WTC11 (cell line): Measurements from ENCODE around the gene PPP3CA. TPM values are rescaled to one million over a fixed set of nuclear protein-coding genes. Genes with fewer than 3 reads are reported as not detected.

Experiments
- ATAC-seq: fragments of 200-7000 bp; cut with Tn5 transposase; 2 replicates; pipeline ENCODE4 v1.10.0; 2021; ENCODE audit warnings: mild to moderate bottlenecking, moderate library complexity
- CTCF ChIA-PET: fragments of 300-600 bp; sonication (Branson Sonifier 250); formaldehyde crosslinking; loops from one replicate; lab custom pipeline; 2021; ENCODE audit warnings: antibody characterized with exemption; lab: Charles Lee
- POLR2A ChIA-PET: fragments of 350-600 bp; sonication (Branson Sonifier 250); formaldehyde crosslinking; loops from one replicate; lab custom pipeline; 2021; ENCODE audit warnings: antibody characterized with exemption; lab: Charles Lee
- DNase-seq: peaks from one replicate; pipeline ENCODE4 v3.0.0; 2021; ENCODE audit warnings: low spot score
- H3K27ac Mint-ChIP-seq: 2 replicates; pipeline ENCODE4 v1.8.0; 2021; ENCODE audit warnings: mixed read lengths
- H3K27me3 Mint-ChIP-seq: 2 replicates; pipeline ENCODE4 v1.8.0; 2021; ENCODE audit warnings: low read depth, mild to moderate bottlenecking, moderate library complexity, mixed read lengths
- H3K36me3 Mint-ChIP-seq: 2 replicates; pipeline ENCODE4 v1.8.0; 2021; ENCODE audit warnings: mixed read lengths
- H3K4me1 Mint-ChIP-seq: 2 replicates; pipeline ENCODE4 v1.8.0; 2022; ENCODE audit warnings: mixed read lengths
- H3K4me3 Mint-ChIP-seq: 2 replicates; pipeline ENCODE4 v1.8.0; 2021; ENCODE audit warnings: mild to moderate bottlenecking, moderate library complexity, mixed read lengths
- H3K9me3 Mint-ChIP-seq: 2 replicates; pipeline ENCODE4 v1.8.0; 2021; ENCODE audit warnings: mixed read lengths
- AR ChIP-seq: fragments of 250-450 bp; sonication (Bioruptor Pico); IDR thresholded peaks from 2 replicates; pipeline ENCODE4 v1.9.0; 2021; ENCODE audit warnings: mild to moderate bottlenecking
- ESRRA ChIP-seq: sonication (generic); formaldehyde crosslinking; IDR thresholded peaks from 2 replicates; pipeline ENCODE4 v1.8.1; 2022; ENCODE audit warnings: mild to moderate bottlenecking, missing genetic modification reagents, borderline replicate concordance
- ETV6 ChIP-seq: sonication (generic); formaldehyde crosslinking; IDR thresholded peaks from 2 replicates; pipeline ENCODE4 v1.8.1; 2022; ENCODE audit warnings: mild to moderate bottlenecking, missing genetic modification reagents
- GABPB1 ChIP-seq: sonication (generic); formaldehyde crosslinking; IDR thresholded peaks from 2 replicates; pipeline ENCODE4 v1.8.1; 2023; ENCODE audit warnings: mild to moderate bottlenecking, missing genetic modification reagents
- MLX ChIP-seq: sonication (generic); formaldehyde crosslinking; IDR thresholded peaks from 2 replicates; pipeline ENCODE4 v1.8.1; 2023; ENCODE audit warnings: mild to moderate bottlenecking, missing genetic modification reagents, moderate library complexity
- NFATC4 ChIP-seq: fragments of 250-450 bp; sonication (Bioruptor Pico); IDR thresholded peaks from 2 replicates; pipeline ENCODE4 v1.9.0; 2021; ENCODE audit warnings: mild to moderate bottlenecking
- NFYB ChIP-seq: sonication (generic); formaldehyde crosslinking; conservative IDR thresholded peaks from 2 replicates; pipeline ENCODE4 v1.8.0; 2022; ENCODE audit warnings: low read depth, missing genetic modification reagents
- NR3C1 ChIP-seq: sonication (generic); formaldehyde crosslinking; conservative IDR thresholded peaks from 2 replicates; pipeline ENCODE4 v1.8.1; 2023; ENCODE audit warnings: low read depth, mild to moderate bottlenecking, missing genetic modification reagents
- OVOL2 ChIP-seq: fragments of 250-450 bp; sonication (Bioruptor Pico); IDR thresholded peaks from 2 replicates; pipeline ENCODE4 v1.9.0; 2021; ENCODE audit warnings: mild to moderate bottlenecking, borderline replicate concordance
- PREB ChIP-seq: sonication (generic); formaldehyde crosslinking; IDR thresholded peaks from 2 replicates; pipeline ENCODE4 v1.8.1; 2022; ENCODE audit warnings: mild to moderate bottlenecking, missing genetic modification reagents, moderate library complexity, borderline replicate concordance
- RELA ChIP-seq: sonication (generic); formaldehyde crosslinking; IDR thresholded peaks from 2 replicates; pipeline ENCODE4 v1.8.1; 2022; ENCODE audit warnings: missing genetic modification reagents, mild to moderate bottlenecking, borderline replicate concordance
- RORB ChIP-seq: fragments of 250-450 bp; sonication (Bioruptor Pico); IDR thresholded peaks from 2 replicates; pipeline ENCODE4 v1.9.0; 2021; ENCODE audit warnings: mild to moderate bottlenecking
- SOX15 ChIP-seq: fragments of 250-450 bp; sonication (Bioruptor Pico); IDR thresholded peaks from 2 replicates; pipeline ENCODE4 v1.9.0; 2021; ENCODE audit warnings: mild to moderate bottlenecking
- USF1 ChIP-seq: sonication (generic); formaldehyde crosslinking; IDR thresholded peaks from 2 replicates; pipeline ENCODE4 v1.8.0; 2022; ENCODE audit warnings: mild to moderate bottlenecking, missing genetic modification reagents
- ZMAT4 ChIP-seq: fragments of 250-450 bp; sonication (Bioruptor Pico); IDR thresholded peaks from 2 replicates; pipeline ENCODE4 v1.9.0; 2021; ENCODE audit warnings: mild to moderate bottlenecking
- ZNF138 ChIP-seq: sonication (generic); formaldehyde crosslinking; conservative IDR thresholded peaks from 2 replicates; pipeline ENCODE4 v1.8.1; 2022; ENCODE audit warnings: mild to moderate bottlenecking, moderate library complexity, missing genetic modification reagents
- ZNF219 ChIP-seq: sonication (generic); formaldehyde crosslinking; IDR thresholded peaks from 2 replicates; pipeline ENCODE4 v1.8.0; 2023; ENCODE audit warnings: missing genetic modification reagents, mild to moderate bottlenecking, borderline replicate concordance
- ZNF396 ChIP-seq: fragments of 250-450 bp; sonication (Bioruptor Pico); IDR thresholded peaks from 2 replicates; pipeline ENCODE4 v1.8.0; 2021; ENCODE audit warnings: mild to moderate bottlenecking, moderate library complexity, borderline replicate concordance
- total RNA-seq: library from RNA; stranded (reverse); gene quantifications from 3 replicates; pipeline ENCODE4 v1.2.3, GENCODE V29; 2021
- TF ChIP-seq, protein P1 (sequence below): sonication (generic); formaldehyde crosslinking; IDR thresholded peaks from 2 replicates; pipeline ENCODE4 v1.8.0; 2023; ENCODE audit warnings: missing genetic modification reagents
- TF ChIP-seq, protein P2 (sequence below): sonication (generic); formaldehyde crosslinking; conservative IDR thresholded peaks from 2 replicates; pipeline ENCODE4 v1.8.1; 2022; ENCODE audit warnings: mild to moderate bottlenecking, missing genetic modification reagents
- TF ChIP-seq, protein P3 (sequence below): sonication (generic); formaldehyde crosslinking; IDR thresholded peaks from 2 replicates; pipeline ENCODE4 v1.8.1; 2022; ENCODE audit warnings: mild to moderate bottlenecking, moderate library complexity, missing genetic modification reagents
- TF ChIP-seq, protein P4 (sequence below): sonication (generic); formaldehyde crosslinking; IDR thresholded peaks from 2 replicates; pipeline ENCODE4 v1.8.0; 2022; ENCODE audit warnings: mild to moderate bottlenecking, missing genetic modification reagents
- TF ChIP-seq, protein P5 (sequence below): sonication (generic); formaldehyde crosslinking; IDR thresholded peaks from 2 replicates; pipeline ENCODE4 v1.8.0; 2022; ENCODE audit warnings: mild to moderate bottlenecking, missing genetic modification reagents

The PPP3CA gene
- total RNA-seq, 1 experiment from 2014 or later, result 41.6 TPM

DNA sequence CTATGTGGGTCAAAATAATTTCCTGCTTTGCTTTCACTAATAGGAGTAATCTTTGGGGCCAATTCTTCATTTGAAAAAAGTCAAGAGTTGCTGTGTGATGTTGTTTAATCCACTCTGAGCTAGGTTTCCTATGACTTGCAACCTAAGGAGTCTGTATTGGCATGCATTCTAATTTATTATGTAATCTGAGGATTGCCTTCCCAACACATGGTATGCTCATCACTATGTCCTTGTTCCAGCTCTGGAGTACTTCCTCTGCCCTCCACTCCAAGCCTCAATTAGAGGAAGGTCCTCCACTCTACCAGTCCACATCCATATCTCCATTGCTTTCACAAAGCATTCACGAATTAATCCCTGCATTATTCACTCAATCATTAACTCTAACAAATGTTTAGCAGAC, 56.1 kb downstream of the PPP3CA start (continued):
- TF ChIP-seq AR (CRISPR knock-in tag) (no peak), NFATC4 (CRISPR knock-in tag) (no peak), RORB (no peak), MLX (no peak), PREB (CRISPR knock-in tag) (no peak), USF1 (CRISPR knock-in tag) (no peak)
- TF ChIP-seq, protein P1, sequence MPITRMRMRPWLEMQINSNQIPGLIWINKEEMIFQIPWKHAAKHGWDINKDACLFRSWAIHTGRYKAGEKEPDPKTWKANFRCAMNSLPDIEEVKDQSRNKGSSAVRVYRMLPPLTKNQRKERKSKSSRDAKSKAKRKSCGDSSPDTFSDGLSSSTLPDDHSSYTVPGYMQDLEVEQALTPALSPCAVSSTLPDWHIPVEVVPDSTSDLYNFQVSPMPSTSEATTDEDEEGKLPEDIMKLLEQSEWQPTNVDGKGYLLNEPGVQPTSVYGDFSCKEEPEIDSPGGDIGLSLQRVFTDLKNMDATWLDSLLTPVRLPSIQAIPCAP (CRISPR knock-in tag), result no peak
- TF ChIP-seq, all 79 proteins: peak for 0

DNA sequence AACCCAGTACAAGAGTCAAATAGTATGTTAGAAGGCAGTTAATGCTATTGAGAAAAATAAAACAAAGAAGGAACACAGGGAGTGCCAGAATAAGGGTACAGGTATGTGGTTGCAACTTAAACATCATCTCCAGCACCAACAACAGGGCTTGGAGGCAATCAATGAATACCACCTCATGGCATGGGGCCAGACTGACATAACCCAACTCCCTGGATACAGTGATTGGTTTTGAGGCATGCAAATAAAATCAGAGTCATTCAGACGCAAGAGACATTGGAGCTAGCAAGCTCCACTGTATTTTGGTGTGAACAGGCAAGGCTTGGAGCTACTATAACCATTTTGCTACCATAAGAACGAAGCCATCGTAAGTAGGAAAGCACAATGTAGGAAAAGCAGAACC, 56.7 kb downstream of the PPP3CA start:
- Mint-ChIP-seq H3K9me3 (no peaks in the 10 kb centered on the region), H3K4me1 (peaks cover 57% of the 10 kb centered on the region), H3K36me3 (no peaks in the 10 kb centered on the region), H3K4me3 (no peak overlapping the region), H3K27ac (peak overlapping the region; percentile 15; the same call in 1 of the 2 replicates), H3K27me3 (no peaks in the 10 kb centered on the region)
- DNase-seq, result no peak
- ChIA-PET CTCF (no interaction called here), POLR2A (interaction anchor here (0.7 kb wide), 1 partner anchor 36 kb away, joined by 3 read pairs; no protein-coding TSS in a partner anchor)
- no peak for ATAC-seq
- no peak for TF ChIP-seq NFYB (CRISPR knock-in tag)
- TF ChIP-seq NR3C1 (CRISPR knock-in tag), result no peak
- TF ChIP-seq ZNF396 (CRISPR knock-in tag), result no peak
- TF ChIP-seq AR (CRISPR knock-in tag), result no peak
- no peak for TF ChIP-seq ZMAT4
- TF ChIP-seq ESRRA (CRISPR knock-in tag), result no peak
- TF ChIP-seq MLX, result no peak
- TF ChIP-seq, protein P2, sequence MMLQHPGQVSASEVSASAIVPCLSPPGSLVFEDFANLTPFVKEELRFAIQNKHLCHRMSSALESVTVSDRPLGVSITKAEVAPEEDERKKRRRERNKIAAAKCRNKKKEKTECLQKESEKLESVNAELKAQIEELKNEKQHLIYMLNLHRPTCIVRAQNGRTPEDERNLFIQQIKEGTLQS, result no peak
- no peak for TF ChIP-seq ZNF219 (CRISPR knock-in tag)
- no peak for TF ChIP-seq SOX15 (CRISPR knock-in tag)
- TF ChIP-seq, protein P3, sequence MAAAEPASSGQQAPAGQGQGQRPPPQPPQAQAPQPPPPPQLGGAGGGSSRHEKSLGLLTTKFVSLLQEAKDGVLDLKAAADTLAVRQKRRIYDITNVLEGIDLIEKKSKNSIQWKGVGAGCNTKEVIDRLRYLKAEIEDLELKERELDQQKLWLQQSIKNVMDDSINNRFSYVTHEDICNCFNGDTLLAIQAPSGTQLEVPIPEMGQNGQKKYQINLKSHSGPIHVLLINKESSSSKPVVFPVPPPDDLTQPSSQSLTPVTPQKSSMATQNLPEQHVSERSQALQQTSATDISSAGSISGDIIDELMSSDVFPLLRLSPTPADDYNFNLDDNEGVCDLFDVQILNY, result no peak
- TF ChIP-seq OVOL2 (CRISPR knock-in tag), result no peak
- TF ChIP-seq ZNF138, result no peak
- TF ChIP-seq, protein P4, sequence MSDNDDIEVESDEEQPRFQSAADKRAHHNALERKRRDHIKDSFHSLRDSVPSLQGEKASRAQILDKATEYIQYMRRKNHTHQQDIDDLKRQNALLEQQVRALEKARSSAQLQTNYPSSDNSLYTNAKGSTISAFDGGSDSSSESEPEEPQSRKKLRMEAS (CRISPR knock-in tag), result no peak
- TF ChIP-seq, protein P5, sequence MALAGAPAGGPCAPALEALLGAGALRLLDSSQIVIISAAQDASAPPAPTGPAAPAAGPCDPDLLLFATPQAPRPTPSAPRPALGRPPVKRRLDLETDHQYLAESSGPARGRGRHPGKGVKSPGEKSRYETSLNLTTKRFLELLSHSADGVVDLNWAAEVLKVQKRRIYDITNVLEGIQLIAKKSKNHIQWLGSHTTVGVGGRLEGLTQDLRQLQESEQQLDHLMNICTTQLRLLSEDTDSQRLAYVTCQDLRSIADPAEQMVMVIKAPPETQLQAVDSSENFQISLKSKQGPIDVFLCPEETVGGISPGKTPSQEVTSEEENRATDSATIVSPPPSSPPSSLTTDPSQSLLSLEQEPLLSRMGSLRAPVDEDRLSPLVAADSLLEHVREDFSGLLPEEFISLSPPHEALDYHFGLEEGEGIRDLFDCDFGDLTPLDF (CRISPR knock-in tag), result no peak
- TF ChIP-seq GABPB1 (CRISPR knock-in tag), result no peak
- no peak for TF ChIP-seq RELA (CRISPR knock-in tag)
- no peak for TF ChIP-seq ETV6
